ENCODE measurements around the gene EML6.

EML6 gene

DNA sequence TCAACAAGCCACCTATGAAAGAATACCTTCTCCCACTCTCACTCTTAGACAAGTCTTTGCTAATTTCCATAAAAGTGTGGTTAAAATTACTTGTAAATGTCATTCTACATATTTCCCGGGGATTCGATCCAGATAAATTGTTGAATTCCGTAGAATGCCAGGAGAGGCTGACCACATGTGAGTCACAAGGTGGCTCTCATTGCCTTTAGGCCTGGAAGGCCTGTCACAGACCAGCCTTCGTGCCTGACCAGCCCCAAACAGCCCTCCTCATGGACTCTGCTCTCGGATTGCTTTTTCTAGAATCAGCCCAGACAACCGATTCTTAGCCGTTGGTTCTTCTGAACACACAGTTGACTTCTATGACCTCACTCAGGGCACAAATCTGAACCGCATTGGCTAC, 240.8 kb downstream of the EML6 start:
- no peak for DNase-seq
- Histone ChIP-seq H3K4me1 (ENCODE audit: control insufficient read depth, insufficient read depth, low read length, poor library complexity, severe bottlenecking) (peaks cover 25% of the 10 kb centered on the region), H3K4me3 (ENCODE audit: insufficient read depth, low read depth, low read length, poor library complexity, severe bottlenecking) (no peak overlapping the region), H3K36me3 (ENCODE audit: control insufficient read depth, insufficient read depth, low read length) (no peaks in the 10 kb centered on the region), H3K9me3 (ENCODE audit: control insufficient read depth, low read length) (no peaks in the 10 kb centered on the region), H3K27ac (ENCODE audit: insufficient read depth, low read length, poor library complexity, severe bottlenecking) (no peak overlapping the region), H3K27me3 (replicated peaks; ENCODE audit: control insufficient read depth, insufficient read depth, low read length, poor library complexity, severe bottlenecking) (no peaks in the 10 kb centered on the region)

DNA sequence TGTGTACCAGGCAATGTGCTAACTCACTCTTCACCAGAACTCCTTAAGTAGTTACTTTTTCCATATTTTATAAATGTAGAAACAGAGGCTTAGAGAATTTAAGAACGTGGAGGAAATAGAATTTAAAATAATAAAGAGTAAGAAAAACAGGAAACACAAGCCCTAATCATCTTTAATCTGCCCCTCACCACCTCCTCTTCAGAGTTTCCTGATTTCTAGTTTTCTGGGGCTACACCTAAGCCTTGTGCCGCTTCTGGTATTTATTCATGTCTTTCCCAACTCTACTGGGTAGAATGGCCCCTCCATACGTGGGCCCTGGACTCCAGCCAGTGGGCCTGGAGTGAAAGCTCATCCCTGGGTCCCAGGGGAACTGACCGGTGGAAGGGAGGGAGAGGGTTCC, 241.4 kb downstream of the EML6 start:
- Histone ChIP-seq H3K36me3 (ENCODE audit: control insufficient read depth, insufficient read depth, low read length) (no peaks in the 10 kb centered on the region), H3K27ac (ENCODE audit: insufficient read depth, low read length, poor library complexity, severe bottlenecking) (no peak overlapping the region), H3K27me3 (replicated peaks; ENCODE audit: control insufficient read depth, insufficient read depth, low read length, poor library complexity, severe bottlenecking) (no peaks in the 10 kb centered on the region), H3K4me3 (ENCODE audit: insufficient read depth, low read depth, low read length, poor library complexity, severe bottlenecking) (no peak overlapping the region), H3K4me1 (ENCODE audit: control insufficient read depth, insufficient read depth, low read length, poor library complexity, severe bottlenecking) (peaks cover 25% of the 10 kb centered on the region), H3K9me3 (ENCODE audit: control insufficient read depth, low read length) (no peaks in the 10 kb centered on the region)
- no peak for DNase-seq

DNA sequence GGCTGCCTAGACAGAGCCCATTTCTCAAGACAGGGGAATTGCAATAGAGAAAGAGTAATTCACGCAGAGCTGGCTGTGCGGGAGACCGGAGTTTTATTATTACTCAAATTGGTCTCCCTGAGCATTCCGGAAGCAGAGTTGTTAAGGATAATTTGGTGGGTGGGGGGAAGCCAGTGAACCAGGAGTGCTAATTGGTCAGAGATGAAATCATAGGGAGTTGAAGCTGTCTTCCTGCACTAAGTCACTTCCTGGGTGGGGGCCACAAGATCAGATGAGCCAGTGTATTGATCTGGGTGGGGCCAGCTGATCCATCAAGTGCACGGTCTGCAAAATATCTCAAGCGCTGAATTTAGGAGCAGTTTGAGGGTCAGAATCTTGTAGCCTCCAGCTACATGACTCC, 242.0 kb downstream of the EML6 start:
- DNase-seq = no peak
- Histone ChIP-seq H3K27me3 (replicated peaks; ENCODE audit: control insufficient read depth, insufficient read depth, low read length, poor library complexity, severe bottlenecking) (no peaks in the 10 kb centered on the region), H3K4me1 (ENCODE audit: control insufficient read depth, insufficient read depth, low read length, poor library complexity, severe bottlenecking) (peaks cover 25% of the 10 kb centered on the region), H3K4me3 (ENCODE audit: insufficient read depth, low read depth, low read length, poor library complexity, severe bottlenecking) (no peak overlapping the region), H3K27ac (ENCODE audit: insufficient read depth, low read length, poor library complexity, severe bottlenecking) (no peak overlapping the region), H3K36me3 (ENCODE audit: control insufficient read depth, insufficient read depth, low read length) (no peaks in the 10 kb centered on the region), H3K9me3 (ENCODE audit: control insufficient read depth, low read length) (no peaks in the 10 kb centered on the region)

DNA sequence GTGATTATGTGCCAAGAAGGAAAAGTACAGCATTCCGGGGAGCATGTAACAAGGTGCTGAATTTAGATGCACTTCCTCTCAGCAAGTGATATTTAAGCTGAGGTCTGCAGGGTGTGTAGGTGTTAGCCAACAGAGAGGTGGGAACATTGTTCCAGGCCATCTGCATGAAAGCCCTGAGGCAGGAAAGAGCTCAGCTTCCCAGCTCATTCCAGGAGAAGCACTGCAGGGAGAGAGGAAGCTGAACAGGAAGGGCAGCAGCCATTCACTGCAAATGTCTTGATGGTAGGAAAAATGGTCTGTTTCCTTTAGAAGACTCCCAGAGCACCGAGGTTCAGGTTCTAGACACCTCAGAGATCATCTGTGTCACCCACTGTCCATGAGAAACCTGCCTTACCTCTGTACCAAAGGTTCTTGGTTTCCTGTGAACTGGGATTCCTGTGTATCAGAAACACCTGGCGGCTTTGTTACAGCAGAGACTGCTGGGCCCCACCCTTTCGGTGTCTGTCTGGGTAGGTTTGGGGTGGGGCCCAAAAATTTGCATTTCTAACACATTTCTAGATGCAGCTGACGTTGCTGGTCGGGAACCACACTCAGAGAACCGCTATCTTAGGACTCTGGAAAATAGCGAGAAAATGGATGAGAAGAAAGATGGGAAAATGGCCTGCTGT, 242.8 kb downstream of the EML6 start:
- Histone ChIP-seq H3K4me1 (ENCODE audit: control insufficient read depth, insufficient read depth, low read length, poor library complexity, severe bottlenecking) (peaks cover 25% of the 10 kb centered on the region), H3K27ac (ENCODE audit: insufficient read depth, low read length, poor library complexity, severe bottlenecking) (no peak overlapping the region), H3K36me3 (ENCODE audit: control insufficient read depth, insufficient read depth, low read length) (peaks cover 8% of the 10 kb centered on the region), H3K27me3 (replicated peaks; ENCODE audit: control insufficient read depth, insufficient read depth, low read length, poor library complexity, severe bottlenecking) (no peaks in the 10 kb centered on the region), H3K4me3 (ENCODE audit: insufficient read depth, low read depth, low read length, poor library complexity, severe bottlenecking) (no peak overlapping the region), H3K9me3 (ENCODE audit: control insufficient read depth, low read length) (no peaks in the 10 kb centered on the region)
- no peak for DNase-seq

DNA sequence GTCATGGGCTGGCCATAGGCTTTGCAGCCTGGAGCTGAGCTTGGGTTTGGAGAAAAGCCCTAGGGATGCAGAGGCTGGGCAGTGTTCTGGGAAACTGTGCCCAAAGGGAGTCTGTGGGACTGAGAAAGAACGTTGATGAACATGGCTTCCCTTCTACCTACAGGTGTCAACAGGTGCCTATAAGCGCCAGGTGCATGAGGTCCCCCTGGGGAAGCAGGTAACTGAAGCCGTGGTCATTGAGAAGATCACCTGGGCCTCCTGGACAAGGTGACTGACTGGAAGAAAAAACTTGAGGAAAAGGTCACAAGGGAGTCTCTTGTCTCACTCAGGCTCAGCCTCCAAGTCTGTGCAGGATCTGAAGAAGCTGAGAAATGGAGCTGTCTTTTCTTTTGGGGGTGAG, 243.4 kb downstream of the EML6 start:
- H3K36me3 ChIP-seq (ENCODE audit: control insufficient read depth, insufficient read depth, low read length) = peaks cover 13% of the 10 kb centered on the region
- H3K27me3 ChIP-seq (replicated peaks; ENCODE audit: control insufficient read depth, insufficient read depth, low read length, poor library complexity, severe bottlenecking) = no peaks in the 10 kb centered on the region
- peaks cover 25% of the 10 kb centered on the region for H3K4me1 ChIP-seq (ENCODE audit: control insufficient read depth, insufficient read depth, low read length, poor library complexity, severe bottlenecking)
- H3K9me3 ChIP-seq (ENCODE audit: control insufficient read depth, low read length) = no peaks in the 10 kb centered on the region
- H3K4me3 ChIP-seq (ENCODE audit: insufficient read depth, low read depth, low read length, poor library complexity, severe bottlenecking) = no peak overlapping the region
- H3K27ac ChIP-seq (ENCODE audit: insufficient read depth, low read length, poor library complexity, severe bottlenecking) = no peak overlapping the region
- DNase-seq = no peak

DNA sequence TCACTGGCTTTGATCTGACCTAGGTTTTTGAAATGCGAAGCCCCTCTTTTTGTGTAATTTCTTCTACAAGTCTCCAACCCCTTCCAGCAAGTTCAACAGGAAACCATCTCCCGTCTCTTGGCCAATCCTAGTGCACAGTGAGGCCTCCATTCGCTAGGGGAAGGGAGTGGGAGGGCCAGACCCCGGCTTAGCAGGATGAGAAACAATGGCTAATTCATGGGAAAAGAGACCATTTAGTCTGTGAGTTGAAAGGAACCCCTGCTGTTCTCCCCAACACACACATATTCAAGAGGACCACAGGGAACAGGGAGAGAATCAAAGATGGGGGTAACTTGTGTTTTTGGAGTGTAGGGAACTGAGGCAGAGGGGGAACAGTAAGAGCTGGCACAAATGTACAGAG, 243.8 kb downstream of the EML6 start:
- Histone ChIP-seq H3K27ac (ENCODE audit: insufficient read depth, low read length, poor library complexity, severe bottlenecking) (no peak overlapping the region), H3K27me3 (replicated peaks; ENCODE audit: control insufficient read depth, insufficient read depth, low read length, poor library complexity, severe bottlenecking) (no peaks in the 10 kb centered on the region), H3K4me1 (ENCODE audit: control insufficient read depth, insufficient read depth, low read length, poor library complexity, severe bottlenecking) (peaks cover 25% of the 10 kb centered on the region), H3K9me3 (ENCODE audit: control insufficient read depth, low read length) (no peaks in the 10 kb centered on the region), H3K4me3 (ENCODE audit: insufficient read depth, low read depth, low read length, poor library complexity, severe bottlenecking) (no peak overlapping the region), H3K36me3 (ENCODE audit: control insufficient read depth, insufficient read depth, low read length) (peaks cover 13% of the 10 kb centered on the region)
- DNase-seq = no peak

DNA sequence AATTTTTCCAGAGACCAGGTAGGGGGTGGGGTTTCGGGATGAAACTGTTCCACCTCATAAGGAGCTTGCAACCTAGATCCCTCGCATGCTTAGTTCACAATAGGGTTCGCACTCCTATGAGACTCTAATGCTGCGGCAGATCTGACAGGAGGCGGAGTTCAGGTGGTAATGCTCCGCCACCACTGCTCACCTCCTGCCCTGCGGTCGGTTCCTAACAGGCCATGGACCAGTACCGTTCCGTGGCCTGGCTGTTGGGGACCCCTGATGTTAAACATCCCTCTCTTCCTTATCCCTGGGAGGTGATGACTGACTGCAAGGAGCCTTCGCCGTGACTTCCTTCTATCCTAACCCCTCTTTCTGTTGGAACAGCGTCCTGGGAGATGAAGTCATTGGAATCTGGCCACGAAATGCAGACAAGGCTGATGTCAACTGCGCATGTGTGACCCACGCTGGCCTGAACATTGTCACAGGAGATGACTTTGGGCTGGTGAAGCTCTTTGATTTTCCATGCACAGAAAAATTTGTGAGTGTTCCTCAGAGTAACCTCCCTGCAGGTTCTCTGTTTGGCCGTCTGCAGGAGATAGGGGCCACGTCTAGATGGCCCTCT, 244.4 kb downstream of the EML6 start:
- no peak for DNase-seq
- H3K27ac ChIP-seq (ENCODE audit: insufficient read depth, low read length, poor library complexity, severe bottlenecking) = no peak overlapping the region
- peaks cover 13% of the 10 kb centered on the region for H3K36me3 ChIP-seq (ENCODE audit: control insufficient read depth, insufficient read depth, low read length)
- peaks cover 25% of the 10 kb centered on the region for H3K4me1 ChIP-seq (ENCODE audit: control insufficient read depth, insufficient read depth, low read length, poor library complexity, severe bottlenecking)
- H3K27me3 ChIP-seq (replicated peaks; ENCODE audit: control insufficient read depth, insufficient read depth, low read length, poor library complexity, severe bottlenecking) = no peaks in the 10 kb centered on the region
- H3K4me3 ChIP-seq (ENCODE audit: insufficient read depth, low read depth, low read length, poor library complexity, severe bottlenecking) = no peak overlapping the region
- no peaks in the 10 kb centered on the region for H3K9me3 ChIP-seq (ENCODE audit: control insufficient read depth, low read length)

DNA sequence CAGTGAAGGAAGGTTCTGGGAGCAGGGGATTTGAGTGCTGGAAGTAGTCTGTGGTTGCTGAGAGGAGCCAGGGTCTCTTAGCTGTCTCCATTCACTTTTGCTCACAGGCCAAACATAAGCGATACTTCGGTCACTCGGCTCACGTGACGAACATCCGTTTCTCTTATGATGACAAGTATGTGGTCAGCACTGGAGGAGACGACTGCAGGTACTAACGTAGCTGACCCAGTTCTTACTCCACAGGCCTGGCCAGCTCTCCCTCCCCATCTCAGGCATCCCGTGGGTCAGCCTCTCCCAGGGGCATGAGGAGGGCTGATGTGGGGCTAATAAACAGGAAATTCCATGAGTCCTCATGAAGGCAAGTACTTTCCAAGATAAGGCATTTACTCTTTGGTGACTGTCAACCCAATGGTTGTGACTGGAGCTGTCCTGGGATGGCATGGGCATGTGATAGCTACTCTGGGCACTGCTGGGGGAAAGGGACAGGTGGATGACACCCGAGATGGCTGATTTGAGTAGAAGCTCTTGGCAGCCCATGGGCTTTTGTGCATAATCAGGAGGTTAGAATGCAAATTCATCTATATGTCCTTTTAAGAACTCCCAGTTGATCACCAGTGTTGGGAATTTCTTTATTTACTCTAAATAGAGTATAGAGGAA, 245.2 kb downstream of the EML6 start:
- H3K4me3 ChIP-seq (ENCODE audit: insufficient read depth, low read depth, low read length, poor library complexity, severe bottlenecking) = no peak overlapping the region
- H3K27ac ChIP-seq (ENCODE audit: insufficient read depth, low read length, poor library complexity, severe bottlenecking) = no peak overlapping the region
- H3K9me3 ChIP-seq (ENCODE audit: control insufficient read depth, low read length) = no peaks in the 10 kb centered on the region
- H3K36me3 ChIP-seq (ENCODE audit: control insufficient read depth, insufficient read depth, low read length) = peaks cover 18% of the 10 kb centered on the region
- DNase-seq = no peak
- H3K27me3 ChIP-seq (replicated peaks; ENCODE audit: control insufficient read depth, insufficient read depth, low read length, poor library complexity, severe bottlenecking) = no peaks in the 10 kb centered on the region
- H3K4me1 ChIP-seq (ENCODE audit: control insufficient read depth, insufficient read depth, low read length, poor library complexity, severe bottlenecking) = peaks cover 25% of the 10 kb centered on the region

DNA sequence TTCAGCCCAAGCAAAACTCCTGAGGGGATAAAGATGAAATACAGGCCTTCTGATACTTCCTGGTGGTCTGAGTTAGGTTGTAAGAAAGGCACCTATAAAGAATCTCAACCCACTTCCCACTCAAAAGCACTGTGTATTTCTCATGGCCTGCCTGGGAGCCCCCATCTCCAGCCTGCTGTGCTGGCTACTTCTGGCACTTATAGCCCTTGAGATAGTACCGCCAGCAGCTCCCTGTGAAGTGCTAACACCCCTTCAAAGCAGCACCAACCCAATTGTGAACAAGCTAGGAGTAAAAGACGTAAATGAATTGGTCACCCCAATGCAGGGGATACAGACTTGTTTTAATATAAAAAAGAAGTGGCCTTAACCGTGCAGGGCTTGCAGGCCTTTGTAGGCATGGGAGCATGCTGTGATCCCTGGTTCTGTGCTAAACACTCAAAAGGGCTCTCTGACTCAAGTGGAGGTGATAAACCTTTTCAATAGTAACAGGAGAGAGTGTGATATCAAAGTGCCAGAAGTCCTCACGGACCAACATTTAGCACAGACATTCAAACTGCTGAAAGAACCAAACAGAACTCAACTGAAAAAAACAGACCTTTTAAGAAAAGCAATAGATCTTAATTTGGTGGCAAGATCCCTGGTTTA, 246.0 kb downstream of the EML6 start:
- DNase-seq = no peak
- Histone ChIP-seq H3K27me3 (replicated peaks; ENCODE audit: control insufficient read depth, insufficient read depth, low read length, poor library complexity, severe bottlenecking) (no peaks in the 10 kb centered on the region), H3K36me3 (ENCODE audit: control insufficient read depth, insufficient read depth, low read length) (peaks cover 18% of the 10 kb centered on the region), H3K9me3 (ENCODE audit: control insufficient read depth, low read length) (no peaks in the 10 kb centered on the region), H3K4me1 (ENCODE audit: control insufficient read depth, insufficient read depth, low read length, poor library complexity, severe bottlenecking) (peaks cover 21% of the 10 kb centered on the region), H3K4me3 (ENCODE audit: insufficient read depth, low read depth, low read length, poor library complexity, severe bottlenecking) (no peak overlapping the region), H3K27ac (ENCODE audit: insufficient read depth, low read length, poor library complexity, severe bottlenecking) (no peak overlapping the region)

DNA sequence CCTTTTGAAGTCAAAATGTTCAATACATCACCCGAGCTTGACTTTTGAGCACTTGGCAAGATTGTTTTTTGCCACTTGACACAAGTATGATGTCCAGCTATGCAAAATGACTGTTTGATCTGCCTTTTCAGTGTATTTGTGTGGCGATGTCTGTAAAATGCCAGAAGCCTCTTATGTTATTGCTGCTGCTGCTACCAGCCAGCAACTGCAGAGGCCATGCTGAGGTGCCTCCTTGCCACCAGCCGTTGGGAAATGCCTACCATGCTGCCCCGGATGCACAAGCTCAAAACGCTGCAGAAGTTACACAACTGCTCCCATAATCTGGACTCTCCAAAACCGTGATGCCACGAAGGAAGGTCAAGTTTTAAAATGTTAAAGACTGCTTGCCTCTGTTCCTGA, 246.5 kb downstream of the EML6 start:
- Histone ChIP-seq H3K9me3 (ENCODE audit: control insufficient read depth, low read length) (no peaks in the 10 kb centered on the region), H3K27ac (ENCODE audit: insufficient read depth, low read length, poor library complexity, severe bottlenecking) (no peak overlapping the region), H3K36me3 (ENCODE audit: control insufficient read depth, insufficient read depth, low read length) (peaks cover 18% of the 10 kb centered on the region), H3K27me3 (replicated peaks; ENCODE audit: control insufficient read depth, insufficient read depth, low read length, poor library complexity, severe bottlenecking) (no peaks in the 10 kb centered on the region), H3K4me1 (ENCODE audit: control insufficient read depth, insufficient read depth, low read length, poor library complexity, severe bottlenecking) (peaks cover 17% of the 10 kb centered on the region), H3K4me3 (ENCODE audit: insufficient read depth, low read depth, low read length, poor library complexity, severe bottlenecking) (no peak overlapping the region)
- no peak for DNase-seq
